Caco-2 (cell line): ENCODE measurements around the gene PFKFB2. TPM values are rescaled to one million over a fixed set of nuclear protein-coding genes. Genes with fewer than 3 reads are reported as not detected.

Source experiments
- BruUV-seq: library from RNA; stranded (reverse); fragments of 400-500 nt; replicated peaks from 2 replicates; lab custom pipeline; 2021; lab: Mats Ljungman, UMichigan
- CTCF ChIA-PET: fragments of 300-600 bp; sonication (Branson Sonifier 250); formaldehyde crosslinking; loops from one replicate; lab custom pipeline; 2022; ENCODE audit warnings: antibody characterized with exemption; lab: Charles Lee
- POLR2A ChIA-PET: fragments of 300-600 bp; sonication (Branson Sonifier 250); formaldehyde crosslinking; loops from one replicate; lab custom pipeline; 2022; ENCODE audit warnings: antibody characterized with exemption; lab: Charles Lee
- DNase-seq, 2 experiments: peaks; one replicate each; pipeline versions ENCODE4 v3.0.0 to v3.0.0-alpha.2; 2020 to 2022
- H3K27me3 ChIP-seq: replicated peaks from 2 replicates; pipeline ENCODE4 v1.6.0; 2011; ENCODE audit warnings: low read length; ENCODE audit not compliant: control insufficient read depth, insufficient read depth
- H3K36me3 ChIP-seq: 2 replicates; pipeline ENCODE4 v1.5.1; 2011; ENCODE audit warnings: low read length; ENCODE audit not compliant: control insufficient read depth, insufficient read depth
- H3K4me1 ChIP-seq: fragments of 250-450 bp; sonication (Bioruptor Pico); 2 replicates; pipeline ENCODE4 v1.5.1; 2020; ENCODE audit warnings: mild to moderate bottlenecking
- H3K4me3 ChIP-seq: 2 replicates; pipeline ENCODE4 v1.5.1; 2011; ENCODE audit warnings: low read depth, mild to moderate bottlenecking, control low read depth, low read length
- H3K9me3 ChIP-seq: fragments of 250-450 bp; sonication (Bioruptor Pico); 2 replicates; pipeline ENCODE4 v1.5.1; 2020; ENCODE audit warnings: mild to moderate bottlenecking, moderate library complexity
- H3K27ac Mint-ChIP-seq: one replicate; pipeline ENCODE4 v1.8.0; 2022; ENCODE audit warnings: mixed read lengths; ENCODE audit not compliant: unreplicated experiment
- H3K27me3 Mint-ChIP-seq: one replicate; pipeline ENCODE4 v1.8.0; 2022; ENCODE audit warnings: mixed read lengths; ENCODE audit not compliant: insufficient read depth, unreplicated experiment
- H3K36me3 Mint-ChIP-seq: one replicate; pipeline ENCODE4 v1.8.0; 2022; ENCODE audit warnings: mild to moderate bottlenecking, mixed read lengths; ENCODE audit not compliant: insufficient read depth, unreplicated experiment
- H3K4me1 Mint-ChIP-seq: one replicate; pipeline ENCODE4 v1.8.0; 2022; ENCODE audit warnings: low read depth, mixed read lengths; ENCODE audit not compliant: unreplicated experiment
- H3K4me3 Mint-ChIP-seq: one replicate; pipeline ENCODE4 v1.8.0; 2022; ENCODE audit warnings: mild to moderate bottlenecking, moderate library complexity, mixed read lengths; ENCODE audit not compliant: unreplicated experiment
- H3K9me3 Mint-ChIP-seq: one replicate; pipeline ENCODE4 v1.8.0; 2022; ENCODE audit warnings: mixed read lengths; ENCODE audit not compliant: unreplicated experiment
- intact Hi-C: fragments of 100-400 bp; cut with micrococcal nuclease; formaldehyde crosslinking; loops from one replicate; pipeline ENCODE4 v1.10.0; 2022; ENCODE audit not compliant: unreplicated experiment
- total RNA-seq: library from RNA; stranded (reverse); gene quantifications from 2 replicates; pipeline ENCODE4 v1.2.3, GENCODE V29; 2022
- TF ChIP-seq, protein P1 (sequence below), 2 experiments: fragments of 200-600 bp in 1 of 2; IDR thresholded peaks; 1 replicate in 1 of 2; 2 replicates in 1 of 2; pipeline versions ENCODE4 v1.5.1 to v1.8.0; 2011 to 2022; ENCODE audit warnings: antibody characterized with exemption in 1 of 2, control low read depth in 1 of 2, inconsistent platforms in 1 of 2, low read depth in 1 of 2, low read length in 1 of 2, mild to moderate bottlenecking in 1 of 2, moderate library complexity in 1 of 2; ENCODE audit not compliant: insufficient read depth in 1 of 2, severe bottlenecking in 1 of 2, unreplicated experiment in 1 of 2

Gene PFKFB2
- total RNA-seq, 1 experiment from 2014 or later, result 38.9 TPM

DNA sequence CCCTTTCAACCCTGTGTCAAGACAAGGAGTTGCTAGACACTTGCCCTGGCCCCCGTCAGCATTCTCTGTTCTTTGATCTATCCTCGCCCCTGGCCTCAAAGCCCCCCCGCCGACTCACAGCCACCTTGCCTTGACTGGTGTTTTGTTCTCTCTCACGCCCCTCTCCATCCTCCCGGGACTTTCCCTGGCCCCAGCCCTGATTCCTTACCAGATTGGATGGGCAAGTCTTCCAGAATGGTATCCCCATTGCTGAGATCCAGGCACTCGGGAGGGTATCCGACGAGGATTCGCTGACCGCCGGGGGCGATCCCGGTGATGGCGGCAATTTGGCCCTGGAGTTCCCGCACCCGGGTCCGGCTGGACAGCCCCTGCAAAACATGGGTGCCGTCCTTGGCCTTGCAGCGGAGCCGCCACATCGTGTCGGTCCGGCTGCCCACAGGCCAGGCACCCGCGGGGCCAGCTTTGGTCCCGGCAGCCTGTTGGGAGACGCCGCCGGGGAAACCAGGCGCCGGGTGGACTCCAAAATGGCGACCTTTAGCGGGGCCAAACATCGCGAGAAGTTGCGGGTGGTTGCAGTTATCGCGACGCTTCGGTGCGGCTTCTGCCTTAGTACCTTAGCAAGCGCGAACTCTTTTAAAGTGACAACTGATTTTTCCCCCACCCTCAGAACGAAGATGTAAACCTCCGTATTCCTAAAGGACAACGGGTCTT lies 2.4 kb upstream of the PFKFB2 start:
- no peaks in the 10 kb centered on the region for H3K9me3 ChIP-seq
- no peaks in the 10 kb centered on the region for H3K27me3 ChIP-seq
- DNase-seq, result peak; percentile 93 to 94
- Mint-ChIP-seq H3K27ac (peak overlapping the region; percentile 97), H3K36me3 (peaks cover 44% of the 10 kb centered on the region), H3K4me3 (peak overlapping the region; percentile 94), H3K27me3 (no peaks in the 10 kb centered on the region), H3K4me1 (peaks cover 15% of the 10 kb centered on the region), H3K9me3 (no peaks in the 10 kb centered on the region)
- intact Hi-C loops, result loop anchor here (2.0 kb wide), 2 partner anchors 18 to 38 kb away; partner anchors contain the start of genes C1orf116 and C4BPB
- peaks cover 20% of the 10 kb centered on the region for H3K4me1 ChIP-seq
- ChIA-PET POLR2A (interaction anchor here (0.5 to 1.8 kb wide), 2 partner anchors 18 to 117 kb away, joined by 3 to 4 read pairs; partner anchors contain the start of gene C1orf116), CTCF (interaction anchor here (1.7 kb wide), 1 partner anchor 18 kb away, joined by 12 read pairs; the partner anchor contains the start of gene C1orf116)
- H3K36me3 ChIP-seq, result 0 out of 2 replicates have a peak, but pooled peaks cover 1% of the 10 kb centered on the region
- H3K4me3 ChIP-seq, result peak overlapping the region; percentile 73
- TF ChIP-seq, protein P1, sequence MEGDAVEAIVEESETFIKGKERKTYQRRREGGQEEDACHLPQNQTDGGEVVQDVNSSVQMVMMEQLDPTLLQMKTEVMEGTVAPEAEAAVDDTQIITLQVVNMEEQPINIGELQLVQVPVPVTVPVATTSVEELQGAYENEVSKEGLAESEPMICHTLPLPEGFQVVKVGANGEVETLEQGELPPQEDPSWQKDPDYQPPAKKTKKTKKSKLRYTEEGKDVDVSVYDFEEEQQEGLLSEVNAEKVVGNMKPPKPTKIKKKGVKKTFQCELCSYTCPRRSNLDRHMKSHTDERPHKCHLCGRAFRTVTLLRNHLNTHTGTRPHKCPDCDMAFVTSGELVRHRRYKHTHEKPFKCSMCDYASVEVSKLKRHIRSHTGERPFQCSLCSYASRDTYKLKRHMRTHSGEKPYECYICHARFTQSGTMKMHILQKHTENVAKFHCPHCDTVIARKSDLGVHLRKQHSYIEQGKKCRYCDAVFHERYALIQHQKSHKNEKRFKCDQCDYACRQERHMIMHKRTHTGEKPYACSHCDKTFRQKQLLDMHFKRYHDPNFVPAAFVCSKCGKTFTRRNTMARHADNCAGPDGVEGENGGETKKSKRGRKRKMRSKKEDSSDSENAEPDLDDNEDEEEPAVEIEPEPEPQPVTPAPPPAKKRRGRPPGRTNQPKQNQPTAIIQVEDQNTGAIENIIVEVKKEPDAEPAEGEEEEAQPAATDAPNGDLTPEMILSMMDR (IDR thresholded peaks at IDR 0.05; ENCODE audit: insufficient read depth in 1 of 2, low read depth in 1 of 2, low read length in 1 of 2, severe bottlenecking in 1 of 2, unreplicated experiment in 1 of 2), result no peak
- BruUV-seq, result no TSS peak

DNA sequence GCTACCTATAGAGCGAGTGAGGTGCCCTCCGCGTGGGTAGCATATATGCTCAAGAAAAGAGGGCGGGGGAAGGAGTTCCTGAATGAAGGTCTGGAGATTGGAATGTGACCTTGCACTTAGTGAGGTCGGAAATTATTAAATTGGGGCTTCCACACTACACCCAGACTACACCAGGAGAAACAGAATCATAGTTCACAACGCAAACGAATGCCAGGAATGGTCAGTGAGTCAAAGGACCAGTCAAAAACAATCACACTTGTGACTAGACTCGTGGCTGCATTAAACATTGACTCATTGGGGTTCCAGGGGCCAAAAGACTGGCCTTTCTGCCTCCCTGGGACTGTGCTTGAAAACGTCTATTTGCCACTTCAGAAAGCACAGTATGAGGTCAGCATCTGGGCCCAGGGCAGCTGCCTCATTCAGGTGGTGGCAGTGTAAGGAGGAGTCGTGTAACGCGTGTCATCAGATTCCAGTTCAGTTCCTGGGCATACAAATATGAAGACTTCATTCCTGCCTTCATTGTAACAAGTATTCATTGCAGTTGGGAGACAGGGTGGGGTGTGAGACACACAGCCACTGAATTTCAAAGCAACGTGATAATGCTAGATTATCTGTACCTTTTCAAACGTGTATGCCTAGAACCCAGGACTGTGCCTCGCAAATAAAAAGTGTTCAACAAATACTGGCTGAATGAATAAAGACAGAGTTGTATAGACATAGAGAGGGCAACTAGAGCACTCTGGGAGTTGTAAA lies 1.7 kb upstream of the PFKFB2 start, which contains the start of gene YOD1:
TSS of gene YOD1 (minus strand) at position 18 of the 753 bp plus-strand sequence. CDS start 178 bp downstream, outside the sequence.
- no peaks in the 10 kb centered on the region for H3K9me3 ChIP-seq
- CTCF ChIA-PET, result no interaction called here
- peak; percentile 36 to 53 for DNase-seq
- H3K4me3 ChIP-seq, result peak within 1 kb of the TSS; percentile 73
- TF ChIP-seq, protein P1 (IDR thresholded peaks at IDR 0.05; ENCODE audit: insufficient read depth in 1 of 2, low read depth in 1 of 2, low read length in 1 of 2, severe bottlenecking in 1 of 2, unreplicated experiment in 1 of 2), result no peak
- intact Hi-C loops, result loop anchor here (2.0 kb wide), 2 partner anchors 19 to 37 kb away; partner anchors contain the start of genes C1orf116 and C4BPB
- Mint-ChIP-seq H3K4me3 (peak within 1 kb of the TSS; percentile 94), H3K27ac (peak within 1 kb of the TSS; percentile 97), H3K27me3 (no peaks in the 10 kb centered on the region), H3K36me3 (peaks cover 36% of the 10 kb centered on the region), H3K4me1 (peaks cover 15% of the 10 kb centered on the region), H3K9me3 (no peaks in the 10 kb centered on the region)
- H3K36me3 ChIP-seq, result 0 out of 2 replicates have a peak, but pooled peaks cover 1% of the 10 kb centered on the region
- H3K4me1 ChIP-seq, result peaks cover 13% of the 10 kb centered on the region
- BruUV-seq, result no TSS peak
- H3K27me3 ChIP-seq, result no peaks in the 10 kb centered on the region
- POLR2A ChIA-PET, result interaction anchor here (1.8 kb wide), 1 partner anchor 19 kb away, joined by 4 read pairs; the partner anchor contains the start of gene C1orf116

DNA sequence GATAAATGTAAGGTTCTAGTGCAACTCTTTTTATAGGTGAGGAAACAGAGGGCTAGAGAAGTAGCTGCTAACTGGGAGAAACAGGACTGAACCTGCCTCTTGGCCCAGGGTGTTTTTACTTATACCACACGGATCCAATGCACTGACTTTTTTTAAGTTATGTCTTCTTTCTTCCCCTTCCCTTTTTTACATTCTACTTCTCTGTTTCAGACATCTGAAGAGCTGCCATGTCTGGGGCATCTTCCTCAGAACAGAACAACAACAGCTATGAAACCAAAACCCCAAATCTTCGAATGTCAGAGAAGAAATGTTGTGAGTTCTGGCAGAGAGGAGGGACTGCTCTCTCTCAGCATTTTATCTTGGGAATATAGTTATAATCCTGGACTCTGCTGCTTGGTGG lies 1.4 kb downstream of the PFKFB2 start:
- Histone ChIP-seq H3K27me3 (no peaks in the 10 kb centered on the region), H3K9me3 (no peaks in the 10 kb centered on the region), H3K4me1 (peaks cover 4% of the 10 kb centered on the region), H3K4me3 (no peak overlapping the region), H3K36me3 (no peaks in the 10 kb centered on the region)
- POLR2A ChIA-PET, result no interaction called here
- H3K9me3 Mint-ChIP-seq, result no peaks in the 10 kb centered on the region
- CTCF ChIA-PET, result no interaction called here
- H3K27me3 Mint-ChIP-seq, result no peaks in the 10 kb centered on the region
- BruUV-seq, result no TSS peak
- TF ChIP-seq, protein P1 (IDR thresholded peaks at IDR 0.05; ENCODE audit: insufficient read depth in 1 of 2, low read depth in 1 of 2, low read length in 1 of 2, severe bottlenecking in 1 of 2, unreplicated experiment in 1 of 2), result no peak
- H3K36me3 Mint-ChIP-seq, result peaks cover 13% of the 10 kb centered on the region
- peak overlapping the region; percentile 94 for H3K4me3 Mint-ChIP-seq
- no peak for DNase-seq
- no peak overlapping the region for H3K27ac Mint-ChIP-seq
- peaks cover 15% of the 10 kb centered on the region for H3K4me1 Mint-ChIP-seq
- intact Hi-C loops, result no loop called here
